ENCODE measurements around the gene STX17. TPM values are rescaled to one million over a fixed set of nuclear protein-coding genes. Genes with fewer than 3 reads are reported as not detected.
"Not testable (repeated sequence)": the region's sequence is repeated elsewhere in the genome, so short reads cannot be mapped to it uniquely, and the experiment has no call there.

STX17 gene
- total RNA-seq: 42.4 and 47.5 TPM in 2 replicates
- long read RNA-seq, transcript STX17-201 (8 exons, 2,713 nt): major isoform, 56 of 117 reads
- long read RNA-seq, partial matches to known transcripts: 14 of 117 reads
- long read RNA-seq, other reads (novel, unspliced or antisense): 46 of 117 reads

- H3K36me3 Mint-ChIP-seq (ENCODE audit: insufficient read depth): peaks cover 5% of the 10 kb centered on the region
- peaks cover 18% of the 10 kb centered on the region for H3K4me1 Mint-ChIP-seq (ENCODE audit: low read depth)
- peak within 1 kb of the TSS; percentile 91 for H3K4me3 Mint-ChIP-seq (ENCODE audit: low read depth)
- no peaks in the 10 kb centered on the region for H3K9me3 Mint-ChIP-seq (ENCODE audit: low read depth)
- peak; percentile 88 for DNase-seq (ENCODE audit: low spot score, unreplicated experiment)
- peak within 1 kb of the TSS; percentile 99 for H3K27ac Mint-ChIP-seq
- no peaks in the 10 kb centered on the region for H3K27me3 Mint-ChIP-seq
- TF ChIP-seq CTCF (IDR thresholded peaks at IDR 0.05; ENCODE audit: unreplicated experiment): peak; percentile 11
Measured at GRCh38 chr9:99906403-99907207, at the start of gene STX17. TSS of gene STX17 (plus strand) at chr9:99906654. CDS start at chr9:99915240, 8,586 bp downstream.

GRCh38 chr9:99857576-99857975, 48.9 kb upstream of the STX17 start:
- not testable (repeated sequence) for DNase-seq (ENCODE audit: low spot score, unreplicated experiment); H3K27ac Mint-ChIP-seq; H3K36me3 Mint-ChIP-seq (ENCODE audit: insufficient read depth); H3K4me3 Mint-ChIP-seq (ENCODE audit: low read depth); H3K9me3 Mint-ChIP-seq (ENCODE audit: low read depth); H3K27me3 Mint-ChIP-seq
- peaks cover 24% of the 10 kb centered on the region for H3K4me1 Mint-ChIP-seq (ENCODE audit: low read depth)

GRCh38 chr9:99858087-99858486, 48.4 kb upstream of the STX17 start:
- H3K9me3 Mint-ChIP-seq (ENCODE audit: low read depth): no peaks in the 10 kb centered on the region
- H3K4me1 Mint-ChIP-seq (ENCODE audit: low read depth): peaks cover 24% of the 10 kb centered on the region
- H3K36me3 Mint-ChIP-seq (ENCODE audit: insufficient read depth): peaks cover 1% of the 10 kb centered on the region
- no peak for DNase-seq (ENCODE audit: low spot score, unreplicated experiment)
- no peaks in the 10 kb centered on the region for H3K27me3 Mint-ChIP-seq
- no peak for TF ChIP-seq CTCF (IDR thresholded peaks at IDR 0.05; ENCODE audit: unreplicated experiment)
- H3K27ac Mint-ChIP-seq: peak overlapping the region; percentile 49
- H3K4me3 Mint-ChIP-seq (ENCODE audit: low read depth): no peak overlapping the region

- TF ChIP-seq CTCF (IDR thresholded peaks at IDR 0.05; ENCODE audit: unreplicated experiment): no peak
Measured at GRCh38 chr9:99859243-99859980, 47.0 kb upstream of the STX17 start.

GRCh38 chr9:99860266-99860665, 46.2 kb upstream of the STX17 start:
- H3K4me1 Mint-ChIP-seq (ENCODE audit: low read depth): peaks cover 24% of the 10 kb centered on the region
- no peaks in the 10 kb centered on the region for H3K27me3 Mint-ChIP-seq
- DNase-seq (ENCODE audit: low spot score, unreplicated experiment): no peak
- TF ChIP-seq CTCF (IDR thresholded peaks at IDR 0.05; ENCODE audit: unreplicated experiment): no peak
- H3K36me3 Mint-ChIP-seq (ENCODE audit: insufficient read depth): no peaks in the 10 kb centered on the region
- H3K9me3 Mint-ChIP-seq (ENCODE audit: low read depth): no peaks in the 10 kb centered on the region
- peak overlapping the region; percentile 90 for H3K27ac Mint-ChIP-seq
- no peak overlapping the region for H3K4me3 Mint-ChIP-seq (ENCODE audit: low read depth)

More at GRCh38 chr9:99859243-99859980, 47.0 kb upstream of the STX17 start:
- Mint-ChIP-seq H3K9me3 (ENCODE audit: low read depth) (no peaks in the 10 kb centered on the region), H3K4me1 (ENCODE audit: low read depth) (peaks cover 24% of the 10 kb centered on the region), H3K36me3 (ENCODE audit: insufficient read depth) (peaks cover 1% of the 10 kb centered on the region), H3K27ac (peak overlapping the region; percentile 98), H3K27me3 (no peaks in the 10 kb centered on the region), H3K4me3 (ENCODE audit: low read depth) (peak overlapping the region; percentile 4)
- DNase-seq (ENCODE audit: low spot score, unreplicated experiment): peak; percentile 32
